DND-41 (cell line): ENCODE measurements around the gene CDS2.

ENCODE experiments used
- ATAC-seq: fragments of 200-7000 bp; cut with Tn5 transposase; 3 replicates; pipeline ENCODE4 v1.9.1; 2021; ENCODE audit warnings: low read depth; ENCODE audit not compliant: insufficient read depth
- DNase-seq: peaks from one replicate; pipeline ENCODE4 v3.0.0-alpha.2; 2020
- H2AFZ ChIP-seq: 2 replicates; pipeline ENCODE4 v1.6.0; 2012; ENCODE audit warnings: low read depth, low read length
- H3K27ac ChIP-seq: 2 replicates; pipeline ENCODE4 v1.5.1; 2012; ENCODE audit warnings: low read length, inconsistent platforms
- H3K27me3 ChIP-seq: fragments of 200-600 bp; sonication (generic); 2 replicates; pipeline ENCODE4 v1.6.0; 2012; ENCODE audit warnings: low read length, mild to moderate bottlenecking, inconsistent platforms; ENCODE audit not compliant: insufficient read depth, poor library complexity
- H3K36me3 ChIP-seq: 2 replicates; pipeline ENCODE4 v1.5.1; 2012; ENCODE audit warnings: low read length, inconsistent platforms; ENCODE audit not compliant: insufficient read depth
- H3K4me1 ChIP-seq: 2 replicates; pipeline ENCODE4 v1.5.1; 2012; ENCODE audit warnings: mild to moderate bottlenecking, low read length; ENCODE audit not compliant: insufficient read depth
- H3K4me2 ChIP-seq: 2 replicates; pipeline ENCODE4 v1.6.0; 2012; ENCODE audit warnings: mild to moderate bottlenecking, moderate library complexity, low read length, inconsistent platforms; ENCODE audit not compliant: insufficient read depth
- H3K4me3 ChIP-seq, 2 experiments: fragments of 200-600 bp in 1 of 2; shearing (Covaris generic) in 1 of 2; 2 replicates each; pipeline ENCODE4 v1.5.1; 2012 to 2016; ENCODE audit warnings: inconsistent platforms in 2 of 2, low read length in 2 of 2, mild to moderate bottlenecking in 2 of 2, low read depth in 1 of 2, moderate library complexity in 1 of 2
- H3K79me2 ChIP-seq: 2 replicates; pipeline ENCODE4 v1.6.0; 2012; ENCODE audit warnings: low read length, inconsistent platforms; ENCODE audit not compliant: insufficient read depth
- H3K9ac ChIP-seq: 2 replicates; pipeline ENCODE4 v1.6.0; 2012; ENCODE audit warnings: low read depth, mild to moderate bottlenecking, inconsistent platforms, low read length, moderate library complexity
- H3K9me3 ChIP-seq: 2 replicates; pipeline ENCODE4 v1.5.1; 2012; ENCODE audit warnings: low read length, moderate library complexity, mild to moderate bottlenecking, inconsistent platforms; ENCODE audit not compliant: insufficient read depth, severe bottlenecking
- H4K20me1 ChIP-seq: 2 replicates; pipeline ENCODE4 v1.6.0; 2012; ENCODE audit warnings: low read length; ENCODE audit not compliant: insufficient read depth
- EZH2 ChIP-seq: IDR thresholded peaks from 3 replicates; pipeline ENCODE4 v1.6.1; 2012; ENCODE audit warnings: borderline replicate concordance, low read depth, mild to moderate bottlenecking, moderate library complexity, low read length, inconsistent platforms; ENCODE audit not compliant: severe bottlenecking
- TF ChIP-seq, protein P1 (sequence below): IDR thresholded peaks from 2 replicates; pipeline ENCODE4 v1.5.1; 2012; ENCODE audit warnings: borderline replicate concordance, low read length, moderate library complexity, mild to moderate bottlenecking; ENCODE audit not compliant: poor library complexity, severe bottlenecking; ENCODE audit errors: extremely low read depth

CDS2 gene

GRCh38 chr20:5161536-5162164 is 34.8 kb downstream of the CDS2 start:
- no peak overlapping the region for H3K4me2 ChIP-seq
- ATAC-seq: no peak
- H3K27ac ChIP-seq: no peak overlapping the region
- H3K36me3 ChIP-seq: no peaks in the 10 kb centered on the region
- peaks cover 96% of the 10 kb centered on the region for H3K79me2 ChIP-seq
- no peaks in the 10 kb centered on the region for H3K9me3 ChIP-seq
- H3K27me3 ChIP-seq: no peaks in the 10 kb centered on the region
- 0 out of 2 replicates have a peak, but pooled peaks cover 3% of the 10 kb centered on the region for H3K4me1 ChIP-seq
- peaks cover 68% of the 10 kb centered on the region for H4K20me1 ChIP-seq
- H3K4me3 ChIP-seq: no peak overlapping the region
- TF ChIP-seq, protein P1, sequence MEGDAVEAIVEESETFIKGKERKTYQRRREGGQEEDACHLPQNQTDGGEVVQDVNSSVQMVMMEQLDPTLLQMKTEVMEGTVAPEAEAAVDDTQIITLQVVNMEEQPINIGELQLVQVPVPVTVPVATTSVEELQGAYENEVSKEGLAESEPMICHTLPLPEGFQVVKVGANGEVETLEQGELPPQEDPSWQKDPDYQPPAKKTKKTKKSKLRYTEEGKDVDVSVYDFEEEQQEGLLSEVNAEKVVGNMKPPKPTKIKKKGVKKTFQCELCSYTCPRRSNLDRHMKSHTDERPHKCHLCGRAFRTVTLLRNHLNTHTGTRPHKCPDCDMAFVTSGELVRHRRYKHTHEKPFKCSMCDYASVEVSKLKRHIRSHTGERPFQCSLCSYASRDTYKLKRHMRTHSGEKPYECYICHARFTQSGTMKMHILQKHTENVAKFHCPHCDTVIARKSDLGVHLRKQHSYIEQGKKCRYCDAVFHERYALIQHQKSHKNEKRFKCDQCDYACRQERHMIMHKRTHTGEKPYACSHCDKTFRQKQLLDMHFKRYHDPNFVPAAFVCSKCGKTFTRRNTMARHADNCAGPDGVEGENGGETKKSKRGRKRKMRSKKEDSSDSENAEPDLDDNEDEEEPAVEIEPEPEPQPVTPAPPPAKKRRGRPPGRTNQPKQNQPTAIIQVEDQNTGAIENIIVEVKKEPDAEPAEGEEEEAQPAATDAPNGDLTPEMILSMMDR: no peak
- no peak for TF ChIP-seq EZH2
- no peak for DNase-seq
- H2AFZ ChIP-seq: no peak overlapping the region
- no peak overlapping the region for H3K9ac ChIP-seq

GRCh38 chr20:5164645-5165625 is 38.1 kb downstream of the CDS2 start:
- no peak for ATAC-seq
- H3K4me2 ChIP-seq: no peak overlapping the region
- no peaks in the 10 kb centered on the region for H3K27me3 ChIP-seq
- 0 out of 2 replicates have a peak, but pooled peaks cover 2% of the 10 kb centered on the region for H3K36me3 ChIP-seq
- no peak for TF ChIP-seq EZH2
- TF ChIP-seq, protein P1: no peak
- no peak for DNase-seq
- H3K4me3 ChIP-seq: no peak overlapping the region
- H3K9ac ChIP-seq: no peak overlapping the region
- peaks cover 73% of the 10 kb centered on the region for H4K20me1 ChIP-seq
- H2AFZ ChIP-seq: no peak overlapping the region
- H3K79me2 ChIP-seq: peaks cover 93% of the 10 kb centered on the region
- H3K9me3 ChIP-seq: no peaks in the 10 kb centered on the region
- H3K27ac ChIP-seq: no peak overlapping the region
- peaks cover 28% of the 10 kb centered on the region for H3K4me1 ChIP-seq

DNA sequence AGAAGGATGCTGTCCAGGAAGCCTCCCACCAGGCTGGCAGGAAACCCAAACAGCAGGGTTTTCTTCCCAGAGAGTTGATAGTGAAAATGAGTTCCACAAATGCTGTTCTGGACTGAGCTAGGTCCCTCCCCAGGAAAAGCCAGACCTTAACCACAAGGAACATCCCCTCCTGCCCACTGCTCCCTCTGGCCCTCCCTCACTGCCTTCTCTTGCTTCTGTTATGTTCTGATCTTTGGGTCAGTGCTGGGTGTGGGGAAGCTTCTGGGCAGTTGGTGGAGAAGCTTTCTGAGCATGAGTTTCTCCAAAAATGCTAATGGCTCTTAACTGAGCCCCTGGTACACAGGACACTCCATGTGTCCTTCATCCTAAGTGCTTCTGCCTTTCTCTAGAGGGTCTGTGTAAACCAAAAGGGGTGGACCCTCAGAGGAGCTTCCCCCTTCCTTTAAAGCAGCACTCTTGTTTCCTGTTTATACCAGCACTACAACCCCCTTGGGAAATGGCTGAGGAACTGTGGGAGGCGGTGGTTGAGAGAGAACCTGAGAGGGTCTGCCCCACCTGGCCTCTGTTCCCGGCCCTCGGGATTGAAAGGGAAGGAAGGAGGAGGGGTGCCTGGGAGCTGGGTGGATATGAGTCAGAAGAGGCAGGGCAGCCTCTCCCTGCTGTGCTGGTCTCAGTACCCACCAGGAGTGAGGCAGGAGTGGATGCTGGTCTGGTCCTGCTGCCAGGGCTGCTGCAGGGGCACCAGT is 42.0 kb downstream of the CDS2 start:
- Histone ChIP-seq H3K36me3 (peaks cover 17% of the 10 kb centered on the region), H3K4me1 (peaks cover 34% of the 10 kb centered on the region), H3K9me3 (no peaks in the 10 kb centered on the region), H2AFZ (no peak overlapping the region), H3K27me3 (no peaks in the 10 kb centered on the region), H3K79me2 (peaks cover 92% of the 10 kb centered on the region), H3K27ac (peak overlapping the region; percentile 79), H4K20me1 (peaks cover 87% of the 10 kb centered on the region), H3K4me2 (peak overlapping the region; percentile 52), H3K9ac (peak overlapping the region; percentile 30), H3K4me3 (peak overlapping the region in 1 of 2 experiments; percentile 26; a peak in 1 of 4 replicates)
- ATAC-seq (peak; percentile 92), DNase-seq (peak; percentile 77)
- TF ChIP-seq, protein P1: no peak
- no peak for TF ChIP-seq EZH2
